ENCODE data around the gene NUP62. TPM values are rescaled to one million over a fixed set of nuclear protein-coding genes. Genes with fewer than 3 reads are reported as not detected.

Gene NUP62
- total and polyA plus RNA-seq, 2 of the 8 experiments (the other 6 are each of a cell fraction or from before 2014, with no cell fraction given): 50.0 to 107 TPM

GRCh38 chr19:49887037-49887664 lies 42.2 kb downstream of the NUP62 start (continued):
- TF ChIP-seq RNF2 (IDR thresholded peaks at IDR 0.05; ENCODE audit: borderline replicate concordance, low read depth, low read length, missing control alignments, poor library complexity, severe bottlenecking) (no peak), HDAC2 (IDR thresholded peaks at IDR 0.05; ENCODE audit: borderline replicate concordance in 1 of 2, low read depth in 2 of 2, low read length in 2 of 2) (no peak), EP300 (IDR thresholded peaks at IDR 0.05; ENCODE audit: borderline replicate concordance in 1 of 2, low read depth in 2 of 2, low read length in 2 of 2) (no peak)

All from H1 (cell line).